HL-60/S4 treated with retinoic acid at 250 ng/mL for 4 days and 3 days (cell line): ENCODE measurements around the gene RHBDL1.

Experiments
- in situ Hi-C: fragments of 300-500 bp; cut with MboI; formaldehyde crosslinking; loops from 2 replicates; pipeline ENCODE4 v1.7.0; 2022; ENCODE audit warnings: low sequenced_read_pairs

RHBDL1 gene

DNA sequence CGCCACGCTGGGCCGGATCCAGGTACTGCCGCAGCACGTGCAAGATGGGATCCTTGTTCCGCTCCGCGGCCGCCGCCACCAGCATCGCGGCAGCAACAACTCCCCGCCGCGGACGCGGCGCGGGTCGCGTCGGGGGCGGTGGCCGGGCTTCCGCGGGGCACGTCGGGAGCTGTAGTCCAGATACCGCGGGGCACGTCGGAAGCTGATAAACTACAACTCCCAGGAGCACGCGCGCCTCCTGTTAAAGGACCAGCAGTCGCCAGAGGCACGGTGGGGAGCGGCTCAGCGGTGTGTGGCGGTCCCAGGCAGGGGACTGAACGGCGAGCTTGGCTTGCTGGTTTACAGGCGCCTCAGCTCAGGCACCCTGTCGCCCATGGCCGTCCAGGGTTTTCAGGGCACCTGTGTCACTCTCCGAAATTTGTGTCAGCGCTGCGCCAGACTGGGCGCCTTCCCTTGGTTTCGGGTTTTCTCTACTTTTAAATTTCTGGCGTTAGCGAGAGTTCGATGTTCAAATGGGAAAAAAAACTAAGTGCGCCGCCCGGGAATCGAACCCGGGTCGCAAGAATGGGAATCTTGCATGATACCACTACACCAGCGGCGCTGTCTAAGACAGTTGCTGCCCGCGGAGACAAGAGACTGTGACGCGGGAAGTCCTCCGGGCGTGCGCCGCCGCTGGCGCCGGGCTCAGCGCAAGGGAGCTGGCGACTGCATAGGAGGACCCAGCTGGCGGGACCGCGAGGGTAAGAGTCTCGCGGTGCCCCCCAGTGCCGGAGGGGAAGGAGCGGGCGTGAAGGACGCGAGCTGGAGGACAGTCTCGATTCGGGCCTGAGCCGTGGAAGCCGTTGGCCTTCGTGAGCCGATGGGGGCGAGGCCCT, 39.0 kb upstream of the RHBDL1 start, which contains the start of gene METTL26:
Gene METTL26 (minus strand): TSS at position 100 of the 875 bp plus-strand sequence. CDS start 15 bp downstream, at position 85.
- in situ Hi-C loops: no loop called here

DNA sequence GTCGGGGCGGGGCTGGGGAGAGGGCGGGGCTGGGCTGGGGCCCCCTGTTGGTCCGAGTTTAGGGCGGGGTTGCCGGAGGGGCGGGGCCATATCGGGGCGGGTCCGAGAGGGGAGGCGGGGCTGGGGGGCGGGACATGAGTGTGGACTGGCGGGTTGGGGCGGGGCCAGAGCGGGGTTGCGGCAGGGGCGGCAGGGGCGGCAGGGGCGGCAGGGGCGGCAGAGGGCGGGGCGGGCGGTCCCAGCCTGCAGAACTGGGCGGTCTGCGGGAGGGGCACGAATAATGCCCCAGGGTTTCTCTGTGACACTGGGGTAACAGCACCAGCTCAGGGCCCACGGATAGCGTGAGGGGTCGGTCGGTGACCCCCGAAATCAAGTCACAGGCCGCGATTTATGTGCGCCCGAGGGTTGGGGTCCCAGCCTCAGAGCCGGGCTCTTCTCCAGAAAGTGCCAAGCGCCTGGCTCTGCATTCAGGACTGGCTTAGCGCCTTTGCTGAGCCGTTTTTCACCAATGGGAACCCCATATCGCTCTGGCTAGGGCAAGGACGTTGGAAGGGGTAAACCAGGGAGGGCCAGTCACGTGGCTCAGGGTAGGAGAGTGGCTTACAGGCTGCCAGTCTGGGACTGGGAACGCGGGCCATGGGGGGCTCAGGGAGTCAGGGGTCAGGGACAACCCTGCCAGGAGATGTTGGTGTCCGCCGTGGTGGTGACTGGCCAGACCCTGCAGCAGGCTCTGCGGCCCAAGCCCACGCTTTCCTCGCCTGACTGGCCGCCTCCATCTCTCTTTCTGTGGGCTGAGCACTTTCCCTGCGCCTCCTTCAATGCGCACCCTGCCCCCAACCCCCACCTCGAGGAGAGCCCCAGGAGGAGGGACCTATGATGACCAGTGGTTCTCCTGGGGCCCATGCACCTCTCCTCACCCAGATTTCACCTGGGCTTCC, 38.1 kb upstream of the RHBDL1 start:
- in situ Hi-C loops: no loop called here

DNA sequence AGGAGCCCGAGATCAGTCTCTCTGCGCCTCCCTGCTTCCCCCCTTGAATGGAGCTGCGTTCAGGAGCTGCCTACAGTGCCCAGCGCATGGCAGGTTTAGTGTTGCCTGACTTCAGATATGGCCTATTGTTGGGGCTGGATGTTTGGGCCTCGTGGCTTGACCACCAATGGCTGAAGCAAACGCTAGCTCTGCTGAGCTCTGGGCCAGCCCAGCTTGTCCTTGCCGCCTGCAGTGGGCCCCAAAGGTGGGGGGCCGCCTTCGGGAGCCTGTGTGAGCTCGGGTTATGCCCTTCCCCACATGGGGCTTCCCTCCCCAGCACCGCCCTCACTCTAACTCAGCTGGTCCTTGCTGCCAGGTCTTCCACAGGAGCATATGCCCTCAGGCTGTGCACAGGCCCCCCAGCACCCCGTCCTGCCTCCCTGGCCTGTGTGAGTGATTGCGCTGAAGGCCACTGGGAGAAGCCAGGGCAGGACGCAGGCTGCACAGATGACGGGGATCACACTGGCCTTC, 37.4 kb upstream of the RHBDL1 start:
- in situ Hi-C loops: no loop called here

DNA sequence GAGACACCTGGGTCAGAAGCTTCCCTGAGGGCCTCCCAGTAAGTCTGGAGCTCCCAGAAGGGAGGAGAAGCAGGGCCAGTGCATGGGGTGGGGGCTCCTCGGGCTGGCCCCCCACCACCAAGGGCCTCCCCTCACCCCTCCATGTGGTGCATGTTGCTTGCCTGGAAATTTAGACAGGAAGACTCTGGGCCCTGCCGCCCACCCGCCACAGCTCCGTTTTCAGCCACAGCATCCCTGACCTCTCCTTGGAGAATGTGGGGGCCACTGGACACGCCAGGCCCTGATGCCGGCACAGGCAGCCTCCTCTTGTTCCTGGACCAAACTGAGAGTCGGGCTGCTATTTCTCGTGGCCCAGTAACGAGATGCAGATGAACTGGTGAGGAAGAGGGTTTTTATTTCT, 36.6 kb upstream of the RHBDL1 start:
- in situ Hi-C loops: no loop called here

DNA sequence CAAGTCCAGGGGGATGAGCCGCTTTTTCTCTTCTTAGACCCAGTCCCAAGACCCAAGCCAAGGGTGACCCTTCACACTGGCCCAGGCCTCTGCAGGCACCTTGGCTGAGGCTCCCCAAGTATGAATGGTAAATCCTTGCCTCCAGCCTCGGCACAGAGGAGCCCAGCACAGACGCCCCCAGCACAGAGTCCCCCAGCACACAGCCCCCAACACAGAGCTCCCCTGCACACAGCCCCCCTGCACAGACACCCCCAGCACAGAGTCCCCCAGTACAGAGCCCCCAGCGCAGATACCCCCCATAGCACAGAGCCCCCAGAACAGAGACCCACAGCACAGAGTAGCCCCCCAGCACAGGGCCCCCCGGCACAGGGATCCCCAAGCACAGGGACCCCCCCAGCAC, 34.9 kb upstream of the RHBDL1 start:
- in situ Hi-C loops: no loop called here

DNA sequence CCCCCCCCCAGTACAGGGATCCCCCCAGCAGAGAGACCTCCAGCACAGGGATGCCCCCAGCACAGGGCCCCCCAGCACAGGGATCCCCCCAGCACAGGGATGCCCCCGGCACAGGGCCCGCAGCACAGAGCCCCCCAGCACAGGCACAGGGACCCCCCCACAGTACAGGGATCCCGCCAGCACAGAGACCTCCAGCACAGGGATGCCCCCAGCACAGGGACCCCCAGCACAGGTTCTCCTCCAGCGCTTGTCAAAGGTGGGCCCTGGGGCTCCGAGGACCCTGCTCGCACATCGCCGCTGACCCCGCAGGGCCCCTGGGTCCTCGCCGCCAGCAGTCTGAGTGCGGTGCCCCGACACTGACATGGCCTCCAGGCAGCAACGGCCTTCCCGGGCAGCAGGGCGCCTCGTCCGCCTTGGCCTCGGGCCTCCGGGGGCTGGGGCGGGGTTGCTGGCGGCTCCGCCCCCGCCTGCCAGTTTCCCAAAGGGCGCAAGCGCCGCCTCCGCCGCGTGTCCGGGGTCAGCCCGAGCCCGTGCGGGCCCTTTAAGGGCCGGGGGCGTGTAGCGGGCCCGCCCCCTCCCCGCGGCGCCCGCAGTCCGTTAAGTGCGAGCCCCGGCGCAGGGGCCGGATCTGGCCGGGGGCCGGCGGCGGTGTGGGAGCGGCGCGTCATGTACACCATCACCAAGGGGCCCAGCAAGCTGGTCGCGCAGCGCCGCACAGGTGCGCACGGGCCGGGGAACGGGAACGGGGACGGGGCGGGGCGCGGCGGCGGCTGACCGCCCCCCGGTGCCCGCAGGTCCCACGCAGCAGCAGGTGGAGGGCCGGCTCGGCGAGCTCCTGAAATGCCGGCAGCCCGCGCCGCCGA, 33.9 kb upstream of the RHBDL1 start, which contains the start of gene MCRIP2:
Gene MCRIP2 (plus strand): TSS at position 503 of the 863 bp plus-strand sequence. CDS start 164 bp downstream, at position 667.
- in situ Hi-C loops: no loop called here

DNA sequence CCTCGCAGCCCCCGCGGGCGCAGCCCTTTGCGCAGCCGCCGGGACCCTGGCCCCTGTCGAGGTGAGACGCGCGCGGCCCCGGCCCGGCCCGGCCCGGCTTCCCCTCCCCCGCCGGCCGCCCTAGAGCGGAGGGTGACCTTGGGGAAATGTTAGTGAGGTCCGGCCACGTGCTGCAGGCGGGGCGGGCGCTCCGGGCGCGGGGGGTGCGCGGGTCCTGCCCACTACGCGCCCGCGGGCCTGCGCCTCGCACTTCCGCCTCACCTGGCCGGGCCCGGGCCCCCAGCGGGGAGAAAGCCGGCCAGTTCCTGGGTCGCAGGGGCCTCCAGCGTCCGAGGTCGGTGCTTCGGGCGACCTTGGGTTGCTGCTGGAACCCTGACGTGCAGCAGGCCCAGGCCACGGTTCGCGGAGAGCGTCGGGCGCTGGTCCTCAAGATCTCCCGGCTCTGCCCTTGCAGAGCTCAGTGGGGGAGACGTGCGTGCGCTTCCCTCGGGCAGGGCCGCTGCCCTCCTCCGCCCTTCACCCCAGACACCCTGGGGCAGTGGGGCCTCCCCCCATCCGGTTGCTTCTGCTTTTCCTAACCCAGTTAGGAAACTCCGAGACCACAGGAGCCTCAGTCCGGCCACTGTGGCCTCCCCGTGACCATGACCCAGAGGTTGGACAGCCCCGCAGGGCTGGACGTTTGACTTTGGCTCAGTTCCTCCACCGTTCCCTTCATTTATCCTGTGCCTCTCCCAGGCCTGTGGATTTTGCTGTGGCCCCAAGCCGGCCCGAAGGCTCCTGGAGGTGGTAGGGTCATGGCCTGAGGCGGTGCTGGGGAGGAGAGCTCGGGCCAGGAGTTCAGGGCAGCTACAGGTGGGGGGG, 33.1 kb upstream of the RHBDL1 start:
- in situ Hi-C loops: no loop called here

DNA sequence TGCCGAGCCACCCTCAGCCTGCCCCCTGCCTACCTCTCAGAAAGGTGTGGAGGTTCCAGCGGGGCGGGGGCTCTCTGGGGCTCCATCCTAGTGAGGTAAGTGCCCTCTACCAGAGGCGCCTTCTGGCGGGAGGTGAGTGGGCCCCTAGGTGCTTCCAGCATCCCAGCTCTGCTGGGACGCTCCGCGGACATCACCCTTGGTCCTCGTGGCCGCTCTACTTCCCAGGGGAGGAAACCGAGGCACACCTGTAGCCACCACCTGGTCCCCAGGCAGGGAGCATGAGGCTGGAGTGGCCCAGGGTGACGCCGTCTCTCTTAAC, 32.5 kb upstream of the RHBDL1 start:
- in situ Hi-C loops: no loop called here

DNA sequence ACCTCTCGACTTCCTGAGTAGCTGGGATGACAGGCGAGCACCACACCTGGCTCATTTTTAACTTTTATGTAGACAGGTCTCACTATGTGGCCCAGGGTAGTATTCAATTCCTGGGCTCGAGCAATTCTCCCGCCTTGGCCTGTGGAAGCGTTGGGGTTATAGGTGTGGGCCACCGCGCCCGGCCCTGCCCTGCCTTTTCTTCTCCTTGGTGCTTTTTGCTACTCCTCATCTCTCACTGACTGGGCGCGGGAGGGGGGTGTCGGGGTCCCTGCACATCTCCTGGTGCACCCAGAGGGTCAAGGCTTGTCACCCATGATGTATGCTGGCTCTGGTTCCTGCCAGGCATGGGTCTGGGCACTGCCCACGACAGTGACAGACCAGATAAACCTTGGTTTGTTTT, 30.9 kb upstream of the RHBDL1 start:
- in situ Hi-C loops: no loop called here

DNA sequence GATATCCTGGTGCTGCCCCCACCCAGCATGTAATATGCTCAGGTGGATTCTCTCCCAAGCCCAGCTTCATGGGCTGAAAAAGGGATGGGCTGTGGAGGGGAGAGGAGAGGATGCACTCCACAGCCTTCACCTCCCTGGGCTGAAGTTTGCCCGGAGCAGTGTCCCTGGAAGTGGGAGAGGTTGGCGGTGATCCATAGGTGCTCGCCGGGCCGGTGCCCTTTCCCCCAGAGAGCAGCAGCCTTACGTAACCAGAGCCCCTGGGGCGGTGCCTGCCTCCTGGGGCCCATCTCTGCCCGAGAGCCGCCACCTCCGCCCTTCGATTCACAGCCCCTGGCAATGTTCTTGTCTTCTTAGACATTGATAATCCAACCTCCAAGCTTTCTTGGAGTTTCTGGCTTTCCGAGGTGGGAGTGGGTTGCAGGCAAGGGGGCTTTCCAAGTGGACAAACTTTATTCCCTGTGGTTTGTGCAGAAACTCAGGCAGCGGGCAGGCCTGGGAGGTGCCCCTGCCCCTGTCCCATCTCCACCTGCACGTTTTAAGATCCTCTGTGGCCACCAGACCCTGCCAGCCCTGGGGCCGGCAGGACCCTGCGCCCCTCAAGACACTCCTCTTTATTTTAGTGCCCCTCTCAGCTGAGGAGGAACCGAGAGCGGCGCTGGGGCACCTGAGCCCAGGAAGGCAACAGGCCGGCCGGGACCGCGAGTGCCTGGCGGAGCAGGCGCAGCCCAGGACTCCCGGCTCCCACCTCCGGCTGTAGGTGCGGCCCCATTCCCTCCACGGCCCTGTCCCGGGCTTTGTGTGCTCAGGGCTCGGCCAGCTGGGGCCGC, 29.4 kb upstream of the RHBDL1 start:
- in situ Hi-C loops: no loop called here

DNA sequence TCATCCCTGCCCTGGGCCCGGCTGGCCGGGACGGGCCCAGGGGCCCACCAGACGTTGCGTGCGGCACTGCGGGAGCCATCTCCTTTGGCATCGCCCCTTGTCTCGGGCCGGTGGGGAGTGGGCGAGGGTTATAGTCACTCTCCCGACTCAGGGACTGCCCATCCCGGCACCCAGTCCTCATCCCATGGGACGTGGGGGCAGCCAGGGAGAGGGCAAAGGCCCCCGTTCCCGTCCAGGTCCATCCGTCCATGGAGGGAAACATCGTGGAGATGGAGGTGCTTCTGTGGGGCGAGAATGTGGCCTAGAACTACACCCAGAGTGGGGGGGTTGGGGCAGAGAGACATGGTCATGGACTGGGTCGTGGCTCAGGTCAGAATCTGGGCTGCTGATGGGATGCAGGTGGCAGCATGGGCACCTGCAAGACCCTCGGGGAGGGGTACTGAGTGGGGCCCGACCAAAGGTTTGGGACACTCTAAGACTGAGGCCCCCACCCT, 28.7 kb upstream of the RHBDL1 start:
- in situ Hi-C loops: no loop called here

DNA sequence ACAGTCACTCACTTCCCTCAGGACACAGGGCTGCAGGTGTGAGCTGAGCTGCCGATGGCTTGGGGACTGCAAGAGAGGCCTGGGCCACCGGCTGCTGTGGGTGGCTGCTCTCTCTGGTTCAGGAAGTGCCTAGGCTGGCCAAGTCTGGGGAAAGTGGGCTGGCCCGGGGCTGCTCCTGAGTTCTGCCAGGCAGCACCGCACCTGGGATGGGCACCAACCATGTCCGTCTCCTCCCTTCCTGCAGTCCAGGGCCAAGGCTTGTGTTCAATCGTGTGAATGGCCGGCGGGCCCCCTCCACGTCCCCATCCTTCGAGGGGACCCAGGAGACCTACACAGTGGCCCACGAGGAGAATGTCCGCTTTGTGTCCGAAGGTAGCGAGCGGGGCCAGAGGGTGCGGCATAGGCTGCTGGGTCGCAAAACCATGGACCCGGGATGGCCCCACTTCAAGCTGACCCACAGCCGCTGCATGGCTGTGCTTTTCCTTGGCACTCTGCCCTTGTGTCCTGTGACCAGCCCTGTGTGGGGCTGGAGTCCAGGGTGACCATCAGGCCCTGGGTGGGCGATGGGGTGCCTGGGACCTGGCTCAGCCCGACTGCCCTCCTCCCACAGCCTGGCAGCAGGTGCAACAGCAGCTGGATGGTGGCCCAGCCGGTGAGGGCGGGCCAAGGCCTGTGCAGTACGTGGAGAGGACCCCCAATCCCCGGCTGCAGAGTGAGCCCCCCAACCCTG, 28.1 kb upstream of the RHBDL1 start:
- in situ Hi-C loops: no loop called here

DNA sequence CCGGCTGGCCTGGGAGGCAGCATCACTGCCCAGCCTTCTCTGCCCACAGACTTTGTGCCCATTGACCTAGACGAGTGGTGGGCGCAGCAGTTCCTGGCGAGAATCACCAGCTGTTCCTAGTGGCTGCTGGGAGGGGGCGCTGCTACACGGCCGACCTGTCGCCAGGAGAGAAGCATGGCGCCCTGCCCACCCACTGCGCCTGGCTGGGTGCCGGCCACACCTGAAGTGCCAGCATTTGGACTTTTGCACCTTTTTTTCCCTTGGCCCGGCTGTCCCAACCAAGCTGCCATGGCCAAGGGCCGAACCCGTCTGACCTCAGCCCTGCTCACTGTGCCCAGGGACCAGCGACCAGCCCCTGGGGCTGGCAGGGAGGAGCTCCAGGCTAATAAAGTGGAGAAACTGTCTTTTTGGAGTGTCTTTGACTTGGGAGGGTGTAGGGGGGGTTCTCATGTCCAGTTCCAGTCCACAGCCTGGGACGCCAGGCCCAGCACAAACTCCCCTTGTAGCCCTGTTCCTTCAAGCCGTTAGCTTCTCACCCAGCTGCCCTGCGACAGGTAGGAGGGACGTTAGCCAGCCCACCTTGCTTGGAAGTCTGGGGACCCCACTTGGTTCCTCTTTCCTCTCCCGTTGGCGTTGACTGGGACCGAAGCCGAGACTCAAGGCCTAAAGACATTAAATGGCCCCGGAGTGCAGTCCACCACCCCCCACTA, 27.2 kb upstream of the RHBDL1 start:
- in situ Hi-C loops: no loop called here

DNA sequence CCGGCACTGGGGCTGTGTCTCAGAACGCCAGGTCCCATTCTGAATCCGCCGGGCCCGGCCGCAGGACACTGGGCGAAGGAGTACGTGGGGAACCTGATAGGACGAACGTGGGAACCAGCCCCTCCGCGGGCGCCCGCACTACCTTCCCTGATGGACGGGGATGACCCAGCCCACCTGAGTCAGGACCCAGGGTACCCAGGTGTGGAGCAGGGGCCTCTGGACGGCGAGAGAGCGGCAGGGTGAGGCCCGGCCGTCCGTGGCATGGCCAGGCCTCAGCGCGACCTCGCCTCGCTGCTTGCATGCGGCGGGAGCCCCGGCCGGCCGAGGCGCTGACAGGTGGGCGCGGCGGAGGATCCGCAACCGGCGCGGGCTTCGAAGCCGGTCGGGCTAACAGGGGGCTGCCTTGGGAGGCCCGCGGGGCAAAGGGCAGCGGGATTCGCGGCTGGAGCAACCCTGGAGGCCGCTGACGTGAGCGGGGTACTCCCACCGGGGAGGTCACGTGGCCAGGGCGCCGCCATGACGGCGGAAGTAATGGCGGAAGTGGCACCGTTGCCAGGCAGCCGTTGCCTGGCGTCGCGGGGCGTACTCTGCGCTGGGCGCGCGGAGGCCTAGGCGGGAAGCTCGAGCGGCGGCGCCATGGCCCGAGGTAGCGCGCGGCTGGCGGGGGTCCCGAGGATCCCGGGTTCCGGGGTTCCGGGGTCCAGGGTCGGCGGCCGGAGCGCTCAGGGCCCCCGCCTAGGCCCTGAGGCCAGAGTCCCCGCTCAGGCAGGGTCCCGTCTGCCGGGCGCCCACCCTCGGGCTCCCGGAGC, 26.5 kb upstream of the RHBDL1 start, which contains the start of gene WDR90:
Gene WDR90 (plus strand): TSS at position 585 of the 809 bp plus-strand sequence. CDS start 52 bp downstream, at position 637.
- in situ Hi-C loops: no loop called here

DNA sequence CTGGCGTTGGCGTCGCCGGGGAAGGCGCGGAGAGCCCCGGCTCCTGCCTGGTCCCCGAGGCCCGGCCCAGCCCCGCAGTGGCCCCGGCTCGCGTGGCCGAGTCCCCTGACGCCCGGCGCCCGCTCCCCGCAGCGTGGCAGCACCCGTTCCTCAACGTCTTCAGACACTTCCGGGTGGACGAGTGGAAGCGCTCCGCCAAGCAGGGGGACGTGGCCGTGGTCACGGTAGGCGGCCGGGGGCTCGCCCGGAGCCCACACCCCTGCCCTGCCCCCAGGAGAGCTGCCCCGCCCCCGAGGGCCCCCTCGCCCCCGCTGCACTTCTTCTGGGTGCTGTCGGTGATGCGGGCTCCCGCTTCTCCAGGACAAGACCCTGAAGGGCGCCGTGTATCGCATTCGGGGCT, 25.8 kb upstream of the RHBDL1 start:
- in situ Hi-C loops: no loop called here

DNA sequence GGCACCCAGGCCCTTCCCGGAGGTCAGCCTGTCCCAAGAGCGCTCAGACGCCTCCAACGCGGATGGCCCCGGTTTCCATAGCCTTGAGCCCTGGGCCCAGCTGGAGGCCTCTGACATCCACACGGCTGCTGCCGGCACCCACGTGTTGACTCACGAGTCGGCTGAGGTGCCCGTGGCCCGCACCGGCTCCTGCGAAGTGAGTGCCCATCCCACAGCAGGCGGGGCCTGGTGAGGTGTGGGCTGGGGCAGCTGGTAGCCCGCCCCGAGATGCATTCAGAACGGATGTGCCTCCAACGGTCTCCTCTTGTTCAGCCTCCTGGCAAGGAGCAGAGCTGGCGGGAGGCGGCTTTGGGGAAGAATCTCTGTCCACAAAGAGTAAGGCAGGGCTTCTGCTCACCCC, 23.6 kb upstream of the RHBDL1 start:
- in situ Hi-C loops: no loop called here
